Activated CD4-positive, CD25-positive, alpha-beta regulatory T cell treated with anti-CD3 and anti-CD28 coated beads, Interleukin-2, amount 50 U/mL, for 24 hours (primary cell): ENCODE measurements around the gene NOD1.

Experiments used
- ATAC-seq, 2 donors: fragments of 150-1000 bp; cut with Tn5 transposase; one replicate each; pipeline ENCODE4 v1.10.0; 2021; ENCODE audit warnings: mild to moderate bottlenecking in 1 of 2, moderate library complexity in 1 of 2

The NOD1 gene

DNA sequence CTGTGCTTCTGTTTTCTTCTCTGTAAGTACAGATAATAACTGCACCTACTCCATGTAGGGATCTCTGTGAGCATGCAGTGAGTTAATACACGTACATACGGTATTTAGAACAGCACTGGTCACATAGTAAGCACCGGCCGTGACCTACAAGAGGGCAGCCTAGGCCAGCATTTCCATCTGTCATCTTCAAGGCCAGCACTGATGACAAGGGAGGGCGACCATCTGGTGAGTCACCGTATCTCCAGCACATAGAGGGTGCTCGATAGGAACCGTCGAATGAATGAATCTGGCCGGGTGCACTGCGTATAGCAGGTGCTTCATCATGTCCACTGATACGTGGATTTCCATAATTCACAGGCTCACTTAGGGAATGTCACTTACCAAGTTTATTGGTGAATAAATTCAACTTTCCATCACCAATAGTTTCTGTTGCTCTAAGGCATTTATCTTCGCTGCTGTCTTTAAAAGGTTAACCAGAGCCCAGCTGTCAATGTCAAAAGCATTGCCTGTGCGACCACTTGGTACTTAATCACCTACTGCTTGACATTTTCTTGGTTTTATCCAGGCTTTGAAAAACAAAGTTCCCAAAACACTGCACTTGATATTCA lies 8.3 kb downstream of the NOD1 start:
- no peak for ATAC-seq

DNA sequence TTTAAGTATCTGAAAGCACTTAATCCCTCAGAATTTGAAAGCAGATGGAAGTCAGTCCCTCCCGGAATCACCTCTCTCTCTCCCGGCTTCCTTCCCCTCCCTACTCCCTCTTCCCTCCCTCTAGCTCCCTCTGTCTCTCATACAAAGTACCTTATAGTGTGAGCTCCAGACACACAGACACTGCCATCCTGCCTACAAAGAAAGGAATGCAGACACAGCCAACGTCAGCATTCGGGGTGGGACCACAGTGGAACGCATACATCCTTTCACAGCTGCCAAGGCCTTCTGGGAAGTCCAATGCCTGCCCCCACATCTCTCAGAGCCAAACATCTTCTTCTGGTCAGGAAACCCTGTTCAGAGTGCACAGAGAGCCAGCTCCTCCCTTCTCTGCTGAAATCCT lies 9.3 kb downstream of the NOD1 start:
- no peak for ATAC-seq

DNA sequence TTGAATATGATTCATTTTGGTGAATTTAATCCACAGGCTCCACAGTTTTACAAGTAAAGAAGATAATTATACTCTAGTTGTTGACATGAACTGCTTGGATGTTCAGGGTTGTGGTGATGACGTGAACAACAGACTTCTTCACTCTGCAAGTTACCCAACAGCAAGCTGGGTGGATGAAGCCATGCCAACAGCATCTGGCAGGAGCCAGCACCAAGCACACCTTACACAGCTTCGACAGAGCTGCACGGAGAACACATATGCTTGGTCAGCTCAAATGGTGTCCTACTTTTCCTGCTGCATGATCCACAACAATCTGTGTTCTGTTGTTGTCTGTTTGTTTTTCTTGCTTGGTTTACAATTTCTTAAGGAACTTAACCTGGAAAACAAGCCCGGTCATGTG lies 9.8 kb downstream of the NOD1 start:
- ATAC-seq = no peak

DNA sequence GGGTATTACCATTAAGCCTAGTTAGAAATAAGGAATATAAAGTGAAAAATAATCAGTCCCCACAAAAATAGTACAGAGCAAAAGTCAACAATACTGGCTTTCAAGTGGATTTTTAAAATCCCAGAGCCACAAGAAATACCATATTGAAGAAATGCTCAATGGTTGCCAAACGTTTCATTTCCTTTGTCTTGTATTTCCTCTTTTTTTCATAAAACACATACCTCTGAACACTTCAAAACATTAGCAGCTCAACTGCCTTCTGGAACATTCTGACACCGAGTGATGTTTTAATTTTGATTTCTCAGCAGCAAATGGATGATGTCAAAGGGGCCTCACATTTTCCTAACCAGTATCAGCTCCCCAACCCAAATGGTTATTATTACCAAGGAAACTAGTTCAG lies 10.5 kb downstream of the NOD1 start:
- ATAC-seq = no peak

DNA sequence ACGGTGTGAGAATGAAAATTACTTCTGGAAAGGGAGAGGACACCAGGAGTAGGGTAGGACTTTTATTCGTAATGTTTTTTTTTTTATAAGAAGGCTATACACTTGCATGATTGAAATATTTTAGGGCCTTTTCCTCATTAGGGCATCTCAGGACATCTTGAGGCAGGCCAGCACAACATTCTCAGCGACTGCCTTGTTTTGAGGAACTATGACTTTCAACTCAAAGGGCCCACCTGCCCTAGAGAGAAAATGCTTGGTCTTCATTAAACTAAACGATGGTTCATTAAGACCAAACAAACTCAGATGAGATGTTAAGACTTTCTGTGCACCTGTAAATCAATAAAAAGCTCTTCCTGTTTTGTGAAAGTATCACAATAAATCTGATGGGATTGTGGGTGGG lies 11.3 kb downstream of the NOD1 start:
- ATAC-seq = no peak

DNA sequence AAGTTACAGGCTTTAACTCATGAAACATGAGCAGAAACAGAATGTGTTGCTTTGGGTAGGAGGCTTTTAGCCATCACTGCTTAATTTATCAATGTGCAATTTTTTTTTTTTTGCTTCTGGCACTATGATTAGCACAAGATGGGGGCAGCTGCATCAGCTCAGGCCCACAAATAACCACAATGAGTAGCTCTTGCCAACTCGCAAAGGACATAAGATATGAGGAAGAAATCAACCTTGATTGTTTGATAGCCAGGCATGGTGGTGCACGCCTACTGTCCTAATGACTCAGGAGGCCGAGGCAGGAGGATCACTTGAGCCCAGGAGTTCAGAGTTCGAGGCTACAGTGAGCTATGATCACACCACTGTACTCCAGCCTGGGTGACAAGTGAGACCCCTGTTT lies 12.3 kb downstream of the NOD1 start:
- ATAC-seq = no peak

DNA sequence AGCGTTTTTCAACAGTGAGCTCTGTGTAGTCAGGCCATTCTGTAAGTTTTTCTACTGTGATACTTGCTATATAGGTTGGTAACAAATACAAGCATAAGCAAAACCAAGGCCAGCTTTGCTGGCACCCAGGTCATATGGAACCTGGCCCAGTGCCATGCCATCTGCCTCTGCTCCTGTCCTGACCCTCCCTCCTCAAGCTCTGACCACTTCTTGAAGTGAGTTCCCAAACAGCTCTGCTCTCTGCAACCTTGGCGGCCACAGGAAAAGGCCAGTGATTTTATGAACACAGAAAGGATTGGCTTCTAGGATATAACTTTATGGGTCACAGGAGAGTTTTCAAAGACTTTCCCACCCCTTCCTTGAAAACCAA lies 12.8 kb downstream of the NOD1 start:
- no peak for ATAC-seq

DNA sequence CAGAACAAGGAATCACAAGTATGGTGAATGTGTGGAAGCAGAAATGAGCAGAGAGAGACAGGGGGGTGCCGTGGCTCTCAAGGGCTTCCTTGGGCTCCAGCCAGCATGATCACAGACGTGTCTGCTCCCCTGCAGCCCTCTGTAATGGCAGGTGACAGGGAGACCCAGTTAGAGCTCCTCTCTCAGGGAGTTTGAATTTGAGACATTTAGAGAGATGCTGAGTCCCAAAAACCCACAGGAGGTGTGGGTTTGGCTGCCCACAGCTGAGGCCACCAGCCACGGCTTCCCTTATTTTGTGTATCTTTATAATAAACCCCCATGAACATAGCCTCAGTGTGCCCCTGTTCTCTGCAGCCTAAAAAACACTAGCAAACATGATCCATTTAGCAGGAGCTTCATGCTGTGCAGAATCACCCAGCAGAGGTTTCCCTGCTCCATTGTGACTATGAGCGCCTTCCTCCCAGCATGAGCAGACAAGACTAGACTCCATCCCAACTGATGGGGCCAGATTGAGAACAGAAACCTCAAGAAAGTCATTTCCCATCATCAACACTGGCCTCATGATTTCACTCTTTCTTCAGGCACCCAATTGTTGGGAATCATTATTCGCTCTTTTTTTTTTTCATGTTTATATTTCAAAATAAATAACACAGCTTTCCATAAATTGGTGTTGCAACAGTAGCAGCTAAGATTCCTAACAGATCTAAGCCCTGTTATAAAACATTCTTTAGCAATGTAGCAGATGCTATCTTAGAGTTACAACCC lies 13.4 kb downstream of the NOD1 start:
- ATAC-seq = no peak

DNA sequence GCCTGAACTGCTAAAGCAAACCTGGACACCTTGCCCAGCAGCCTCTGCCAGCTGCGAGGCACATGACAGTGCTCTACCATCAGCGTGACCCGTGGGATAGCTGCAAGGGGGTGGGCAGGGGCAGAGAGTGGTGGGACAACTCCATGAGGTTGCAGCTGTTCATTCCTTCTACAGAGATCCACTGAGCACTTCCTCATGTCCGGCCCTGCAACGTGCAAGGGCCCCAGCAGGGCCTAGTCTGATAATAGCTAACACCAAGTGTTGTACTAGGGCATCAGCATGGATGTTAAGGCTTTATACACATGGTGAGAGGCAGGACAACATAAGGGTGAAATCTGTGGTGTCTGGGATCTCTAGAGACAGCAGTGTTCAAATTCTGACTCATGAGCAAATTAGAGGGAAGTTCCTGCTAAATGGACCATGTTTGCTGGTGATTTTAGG lies 14.3 kb downstream of the NOD1 start:
- peak in 1 of 2 donors; percentile 59 for ATAC-seq

DNA sequence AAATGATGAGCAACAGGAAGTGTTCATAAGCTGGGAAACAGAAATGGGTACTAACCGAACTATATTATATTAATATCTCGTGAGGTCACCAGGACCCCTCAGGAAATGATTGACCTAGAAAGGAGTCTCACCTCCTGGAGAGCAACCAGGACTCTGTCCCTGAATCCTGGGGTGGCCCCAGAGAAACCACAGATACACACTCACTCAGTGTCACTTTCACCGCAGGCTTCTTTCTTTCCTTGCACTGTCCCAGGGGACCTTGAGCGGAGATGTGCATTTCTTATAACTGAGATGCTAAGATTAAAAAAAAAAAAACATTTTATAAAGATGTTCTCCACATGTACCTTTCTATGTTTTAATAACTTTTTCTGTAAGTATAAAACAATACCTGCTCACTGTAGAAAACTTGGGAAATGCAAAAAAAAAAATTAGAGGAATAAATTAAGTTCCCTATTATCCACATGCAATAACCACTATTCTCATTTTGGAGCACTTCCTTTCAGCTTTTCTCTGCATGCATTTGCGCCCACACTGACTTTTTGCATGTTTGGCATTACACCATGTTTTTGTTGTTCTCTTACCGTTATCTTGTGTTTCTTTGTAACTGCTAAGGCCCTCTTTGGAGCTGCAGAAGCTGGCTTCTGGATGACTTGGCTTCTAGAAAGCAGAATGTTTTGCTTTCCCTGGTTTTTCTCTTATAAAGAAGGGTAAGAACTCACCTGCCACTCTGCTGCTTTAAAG lies 15.0 kb downstream of the NOD1 start:
- no peak for ATAC-seq

DNA sequence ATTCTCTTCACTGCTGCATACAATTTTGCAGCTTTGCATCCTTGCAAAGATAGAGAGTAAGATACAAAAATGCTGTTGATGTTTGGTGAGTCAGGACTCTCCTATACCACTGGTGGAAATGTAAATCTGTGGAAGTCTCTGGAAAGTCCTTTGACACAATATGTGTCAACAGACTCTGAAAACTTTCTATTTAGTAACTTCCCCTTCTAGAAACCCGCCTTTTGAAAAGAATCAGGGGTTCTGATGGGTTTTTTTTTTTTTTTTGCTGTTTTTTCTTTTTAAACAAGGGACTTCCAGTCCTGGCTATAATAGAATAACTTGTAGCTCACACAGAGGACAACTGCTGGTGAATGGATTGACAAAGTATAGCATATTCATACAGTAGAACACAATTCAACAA lies 16.4 kb downstream of the NOD1 start:
- ATAC-seq = no peak

DNA sequence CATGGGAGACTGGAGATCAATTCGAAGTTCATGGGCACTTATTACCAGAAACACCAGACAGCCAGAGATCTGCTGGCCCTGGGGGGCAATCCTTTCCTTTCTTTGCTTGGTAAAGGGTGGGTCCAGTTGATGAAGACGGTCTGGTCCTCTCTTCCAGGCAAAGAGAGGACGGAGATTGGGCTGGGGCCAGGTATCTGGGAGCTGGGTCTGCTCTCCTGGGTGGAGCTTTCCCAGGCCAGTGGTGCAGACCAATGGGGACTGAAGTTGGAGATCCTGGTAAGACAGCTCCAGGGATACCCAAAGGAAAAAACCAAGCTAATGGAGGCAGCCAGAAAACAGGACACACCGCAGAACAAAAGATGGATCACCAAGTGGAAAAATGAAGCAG lies 18.3 kb downstream of the NOD1 start:
- ATAC-seq = no peak

DNA sequence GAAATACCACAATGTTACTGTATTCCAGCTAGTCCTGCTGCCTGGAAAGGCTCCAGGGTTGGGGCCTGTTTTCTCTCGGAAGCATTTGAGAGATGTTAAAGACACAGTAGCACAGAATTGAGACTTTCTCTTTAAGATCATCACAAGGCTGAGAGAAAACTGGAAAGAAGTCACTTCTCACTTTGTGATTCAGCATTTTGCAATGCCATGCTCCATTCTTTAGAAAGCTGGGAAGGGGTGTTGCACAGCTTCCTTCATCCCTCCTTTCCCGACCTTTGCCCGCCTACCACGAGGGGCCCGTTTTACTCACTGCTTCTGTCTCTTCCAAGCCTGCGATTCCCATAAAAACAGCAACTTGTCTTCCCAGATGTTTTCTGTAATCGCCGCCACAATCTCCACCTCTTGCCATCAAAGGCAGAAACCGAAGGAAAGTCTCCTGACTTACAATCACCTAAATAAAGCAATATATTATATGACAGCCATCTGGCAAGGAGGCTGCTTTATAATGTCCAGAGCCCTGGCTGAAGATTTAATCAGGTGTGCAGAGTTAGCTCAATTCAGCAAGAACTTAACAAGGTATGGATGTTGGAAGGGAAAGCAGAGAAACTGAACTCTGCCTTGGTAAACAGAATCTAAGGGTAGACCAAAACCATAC lies 18.9 kb downstream of the NOD1 start:
- no peak for ATAC-seq

DNA sequence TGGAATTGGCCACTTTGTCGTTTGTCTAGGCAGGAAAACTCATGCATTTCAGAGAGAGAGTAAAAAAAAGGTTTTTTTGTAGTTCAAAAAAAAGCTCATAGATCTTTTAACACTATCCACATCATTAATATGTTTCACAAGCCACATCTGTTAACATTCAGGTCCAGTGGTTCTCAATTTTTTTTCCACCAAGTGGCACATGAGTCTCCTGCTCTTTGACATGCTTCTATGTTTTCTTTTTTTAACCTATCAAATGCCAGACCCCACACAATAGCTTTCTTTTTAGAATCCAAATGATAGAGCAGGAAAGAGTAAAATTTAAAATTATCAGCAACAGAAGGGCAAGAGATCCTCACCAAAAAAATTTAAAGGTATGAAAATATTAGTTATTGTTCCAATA lies 20.3 kb downstream of the NOD1 start:
- no peak for ATAC-seq

DNA sequence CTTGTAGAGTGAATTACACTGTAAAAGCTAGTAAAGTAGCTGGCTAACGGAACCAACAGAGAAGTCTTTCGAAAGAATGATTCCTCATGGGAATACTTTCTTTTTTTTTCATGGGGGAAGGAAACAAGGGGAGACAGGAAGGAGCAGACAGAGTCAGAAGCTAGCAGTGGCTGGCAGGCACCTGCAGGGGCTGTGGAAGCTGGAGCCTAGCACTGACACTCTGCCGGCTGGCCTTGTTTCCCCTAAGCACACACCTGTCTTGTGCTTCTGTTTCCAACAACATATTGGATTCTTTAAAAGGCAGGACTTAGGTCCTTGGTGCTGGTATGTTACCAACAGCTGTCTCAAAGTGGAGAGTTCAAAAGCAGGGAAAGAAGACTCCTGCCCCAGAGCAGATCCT lies 24.7 kb downstream of the NOD1 start:
- no peak for ATAC-seq

DNA sequence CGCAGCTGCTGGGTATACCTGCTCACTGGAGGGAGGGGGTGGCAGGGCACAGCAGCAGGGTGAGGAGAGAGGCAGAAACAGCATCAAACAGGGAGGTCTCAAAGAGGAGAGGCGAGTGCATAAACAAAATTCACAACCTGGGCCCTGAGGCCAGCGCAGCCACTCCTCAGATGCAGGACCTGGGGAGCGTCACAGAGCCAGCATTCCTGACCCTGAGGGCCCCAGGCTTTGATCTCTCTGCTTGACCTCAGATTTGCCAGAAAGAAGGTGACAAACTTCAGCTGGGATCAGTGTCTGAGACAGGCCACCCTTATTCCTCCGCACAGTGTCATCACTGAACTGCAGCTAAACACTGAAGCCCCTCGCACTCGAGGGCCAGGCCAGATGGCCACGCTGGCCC lies 25.6 kb downstream of the NOD1 start:
- ATAC-seq = no peak

DNA sequence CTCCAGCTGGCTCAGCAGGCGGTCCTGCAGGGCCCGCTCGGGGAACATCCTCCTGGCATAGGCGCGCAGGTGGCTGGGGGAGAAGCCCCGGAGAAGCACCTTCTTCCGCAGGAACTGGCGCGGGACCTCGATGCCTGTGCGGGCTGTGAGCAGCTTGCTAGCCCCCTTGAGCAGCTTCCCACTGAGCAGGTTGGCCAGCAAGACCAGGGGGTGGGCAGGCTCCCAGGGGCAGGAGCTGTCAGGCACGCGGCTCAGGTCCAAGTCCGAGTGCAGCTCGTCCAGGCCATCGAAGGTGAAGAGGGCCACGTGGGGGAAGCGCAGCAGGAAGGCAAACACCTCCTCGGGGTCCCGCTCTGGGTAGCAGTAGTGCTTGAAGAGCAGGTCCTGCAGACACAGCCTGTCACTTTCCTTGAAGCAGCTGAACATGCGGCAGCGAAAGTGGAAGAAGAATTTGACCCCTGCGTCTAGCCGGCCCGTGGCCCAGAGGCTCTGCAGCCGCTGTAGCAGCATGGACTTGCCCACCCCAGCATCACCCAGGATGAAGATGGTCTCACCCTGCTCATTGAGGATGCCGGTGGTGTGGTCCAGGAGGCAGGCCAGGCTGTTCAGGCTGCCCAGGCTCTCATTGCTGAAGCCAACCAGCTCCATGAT lies 26.2 kb downstream of the NOD1 start:
- no peak for ATAC-seq

DNA sequence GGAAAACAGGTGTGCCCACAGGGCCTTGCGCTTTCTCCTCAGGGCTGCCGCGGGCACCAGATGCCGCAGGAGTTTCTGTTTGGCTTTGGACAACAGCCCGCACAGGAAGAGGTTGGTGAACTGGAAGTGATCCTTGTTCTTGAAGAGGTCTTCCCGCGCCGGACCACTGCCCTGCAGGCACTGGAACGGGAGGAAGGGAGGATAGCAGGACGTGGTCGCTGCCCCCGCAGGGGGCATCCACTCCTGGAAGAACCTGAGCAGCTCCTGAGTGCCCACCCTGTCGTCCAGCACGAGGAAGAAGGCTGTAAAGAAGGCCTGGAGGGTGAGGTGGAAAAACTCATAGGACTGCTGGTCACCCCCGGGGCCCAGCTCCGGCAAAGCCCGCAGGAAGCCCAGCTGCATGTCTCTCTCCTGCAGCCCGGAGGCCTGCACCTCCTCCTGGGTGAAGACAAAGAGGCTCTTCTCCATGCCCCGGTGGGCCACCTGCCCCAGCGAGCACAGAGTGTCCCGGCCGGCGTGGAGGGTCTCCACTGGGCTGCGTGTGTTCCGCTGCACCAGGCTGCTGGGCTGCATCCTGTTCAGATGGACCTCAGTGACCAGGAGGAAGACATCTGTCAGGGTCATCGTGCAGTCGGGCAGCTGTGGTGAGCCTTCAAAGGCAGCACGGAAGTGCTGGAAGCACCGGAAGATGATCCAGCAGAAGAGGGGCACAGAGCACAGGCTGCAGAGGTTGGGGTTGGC lies 26.9 kb downstream of the NOD1 start:
- ATAC-seq = no peak

DNA sequence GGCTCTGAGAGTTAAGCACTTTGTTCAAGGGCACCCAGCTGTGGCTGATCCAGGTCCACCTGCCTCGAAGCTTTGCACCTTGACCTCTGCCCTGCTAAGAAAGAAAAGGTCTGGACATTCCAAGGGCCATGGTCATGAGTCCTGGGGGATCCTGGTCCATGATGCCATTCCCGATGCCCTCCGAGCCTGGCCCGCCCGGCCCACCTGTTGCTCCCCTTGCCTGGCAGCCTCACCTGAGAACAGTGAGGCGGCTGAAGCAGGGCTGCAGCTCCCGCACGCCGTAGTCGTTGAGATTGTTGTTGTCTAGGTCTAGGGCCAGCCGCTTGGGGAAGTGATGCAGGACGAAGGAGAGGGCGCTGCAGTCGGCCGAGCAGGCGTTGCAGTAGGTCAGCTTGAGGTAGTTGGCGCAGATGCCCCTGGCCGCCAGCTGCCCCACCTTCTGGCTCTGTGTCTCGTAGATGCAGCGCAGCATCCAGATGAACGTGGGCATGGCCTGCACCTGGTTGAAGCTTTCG lies 27.5 kb downstream of the NOD1 start:
- ATAC-seq = no peak

DNA sequence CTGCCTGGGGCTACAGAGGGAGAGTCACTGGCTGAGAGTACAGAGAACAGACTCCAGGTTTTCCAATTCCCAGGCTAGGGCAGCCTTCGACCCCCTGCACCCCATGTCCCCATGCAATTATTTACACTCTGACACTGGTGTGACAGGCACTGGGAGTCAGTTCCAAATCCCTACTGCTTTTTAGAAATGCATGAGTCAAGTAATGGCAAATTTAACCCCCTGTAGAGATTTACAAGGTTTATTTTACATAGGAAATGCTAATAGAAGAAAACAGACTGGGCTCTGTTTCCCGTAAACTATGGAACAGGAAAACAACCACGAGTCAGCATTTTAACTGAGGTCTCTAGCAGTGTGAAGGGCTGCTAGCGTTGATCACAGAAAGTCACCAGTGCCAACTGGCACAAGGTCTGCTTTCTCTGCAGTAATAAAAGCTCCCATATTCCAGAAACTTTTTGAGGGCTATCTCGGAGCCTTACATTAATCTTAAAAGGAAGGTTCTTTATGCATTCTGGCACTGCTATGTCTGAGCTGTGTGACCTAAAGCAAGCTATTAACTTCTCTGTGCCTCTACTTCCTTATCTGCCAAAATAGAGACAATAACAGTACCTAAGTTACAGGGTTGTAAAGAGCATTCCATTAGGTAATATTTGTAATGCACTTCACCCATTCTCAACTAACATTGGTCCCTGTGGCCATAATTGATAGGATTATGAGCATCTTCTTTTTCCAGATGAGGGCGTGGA lies 28.2 kb downstream of the NOD1 start:
- no peak for ATAC-seq

DNA sequence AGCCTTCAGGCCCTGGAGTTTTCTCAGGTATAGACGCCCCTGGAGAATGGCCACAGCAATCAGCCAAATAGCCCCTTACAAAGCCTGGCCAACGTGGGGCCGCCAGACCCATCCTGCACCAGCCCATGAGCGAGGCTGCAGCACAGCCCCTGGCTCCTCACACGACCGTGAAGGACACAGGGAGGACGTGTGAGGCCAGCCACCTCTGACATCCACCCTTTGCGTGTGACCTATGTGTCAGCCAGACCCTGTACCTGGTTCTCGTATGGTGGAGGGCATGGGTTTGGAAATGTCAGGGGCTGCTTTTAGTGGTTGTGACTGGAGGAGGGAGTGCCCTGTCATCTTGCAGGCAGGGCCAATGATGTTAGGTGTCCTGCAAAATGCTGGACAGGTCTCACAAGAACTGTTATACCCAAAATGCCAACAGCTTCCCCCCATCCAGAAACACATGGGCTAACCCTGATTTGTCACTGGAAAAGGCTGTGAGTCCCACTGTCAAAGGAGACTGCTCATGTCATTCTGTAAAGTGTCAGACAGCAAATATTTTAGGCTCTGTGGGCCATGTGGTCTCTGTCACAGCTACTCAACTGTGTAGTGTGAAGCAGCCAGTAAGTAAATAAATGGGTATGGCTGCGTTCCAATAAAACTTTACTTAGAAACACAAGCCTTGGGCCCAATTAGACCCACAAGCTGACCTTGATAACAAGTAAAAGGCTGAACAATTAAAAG lies 30.0 kb downstream of the NOD1 start:
- ATAC-seq = no peak
